Liver (tissue), 9 donors: ENCODE data around the gene SPINK2. TPM values are rescaled to one million over a fixed set of nuclear protein-coding genes. Genes with fewer than 3 reads are reported as not detected.

Experiments used
- DNase-seq: peaks from one replicate; pipeline ENCODE4 v3.0.0-alpha.2; 2017; ENCODE audit warnings: low spot score
- H3K27ac ChIP-seq, 2 donors: one replicate each; pipeline ENCODE4 v1.7.0; 2013; ENCODE audit warnings: inconsistent platforms in 2 of 2, low read length in 2 of 2, control low read depth in 1 of 2, low read depth in 1 of 2, mild to moderate bottlenecking in 1 of 2
- H3K27me3 ChIP-seq, 4 donors: one replicate each; pipeline versions ENCODE4 v1.6.1 to v1.7.0; 2013; ENCODE audit warnings: low read length in 3 of 4, inconsistent platforms in 1 of 4, mild to moderate bottlenecking in 1 of 4, moderate library complexity in 1 of 4; ENCODE audit not compliant: control insufficient read depth in 4 of 4, insufficient read depth in 4 of 4
- H3K36me3 ChIP-seq, 4 donors: one replicate each; pipeline versions ENCODE4 v1.6.1 to v1.7.0; 2013; ENCODE audit warnings: low read length in 3 of 4, mild to moderate bottlenecking in 3 of 4, low read depth in 1 of 4, moderate library complexity in 1 of 4; ENCODE audit not compliant: control insufficient read depth in 4 of 4, insufficient read depth in 3 of 4
- H3K4me1 ChIP-seq, 4 donors: one replicate each; pipeline versions ENCODE4 v1.6.1 to v1.7.0; 2013; ENCODE audit warnings: low read length in 3 of 4, mild to moderate bottlenecking in 3 of 4, moderate library complexity in 1 of 4; ENCODE audit not compliant: control insufficient read depth in 4 of 4, insufficient read depth in 4 of 4
- H3K4me3 ChIP-seq, 3 donors: one replicate each; pipeline versions ENCODE4 v1.6.1 to v1.7.0; 2013; ENCODE audit warnings: low read length in 3 of 3, control low read depth in 1 of 3, low read depth in 1 of 3, mild to moderate bottlenecking in 1 of 3
- H3K9ac ChIP-seq, 2 donors: one replicate each; pipeline ENCODE4 v1.7.0; 2013; ENCODE audit warnings: low read length in 2 of 2, mild to moderate bottlenecking in 2 of 2, moderate library complexity in 2 of 2, control low read depth in 1 of 2, low read depth in 1 of 2
- H3K9me3 ChIP-seq, 4 donors: one replicate each; pipeline versions ENCODE4 v1.6.1 to v1.7.0; 2013; ENCODE audit warnings: low read length in 3 of 4; ENCODE audit not compliant: control insufficient read depth in 4 of 4
- ATF3 ChIP-seq: IDR thresholded peaks from 2 replicates; pipeline ENCODE4 v1.6.1; 2016; ENCODE audit warnings: antibody characterized with exemption
- EGR1 ChIP-seq, 2 donors: IDR thresholded peaks; 2 replicates each; pipeline ENCODE4 v1.6.1; 2016 to 2018; ENCODE audit warnings: antibody characterized with exemption in 2 of 2, low read depth in 2 of 2
- FOXA1 ChIP-seq: IDR thresholded peaks from 2 replicates; pipeline ENCODE4 v1.6.1; 2016; ENCODE audit warnings: antibody characterized with exemption
- FOXA2 ChIP-seq: IDR thresholded peaks from 2 replicates; pipeline ENCODE4 v1.6.1; 2016; ENCODE audit warnings: antibody characterized with exemption
- GABPA ChIP-seq, 2 donors: IDR thresholded peaks in 1 of 2; conservative IDR thresholded peaks in 1 of 2; 2 replicates each; pipeline ENCODE4 v1.6.1; 2016; ENCODE audit warnings: antibody characterized with exemption in 2 of 2, mild to moderate bottlenecking in 1 of 2, moderate library complexity in 1 of 2
- HNF4A ChIP-seq, 2 donors: conservative IDR thresholded peaks; 2 replicates each; pipeline ENCODE4 v1.6.1; 2016; ENCODE audit warnings: antibody characterized with exemption in 2 of 2, mild to moderate bottlenecking in 2 of 2
- HNF4G ChIP-seq: IDR thresholded peaks from 2 replicates; pipeline ENCODE4 v1.6.1; 2016; ENCODE audit warnings: antibody characterized with exemption
- JUND ChIP-seq, 2 donors: IDR thresholded peaks; 2 replicates each; pipeline ENCODE4 v1.6.1; 2016; ENCODE audit warnings: antibody characterized with exemption in 2 of 2
- NR2F2 ChIP-seq: IDR thresholded peaks from 2 replicates; pipeline ENCODE4 v1.6.1; 2016; ENCODE audit warnings: antibody characterized with exemption
- RAD21 ChIP-seq, 2 donors: IDR thresholded peaks; 2 replicates each; pipeline ENCODE4 v1.6.1; 2016; ENCODE audit warnings: antibody characterized with exemption in 2 of 2, mild to moderate bottlenecking in 2 of 2
- REST ChIP-seq: IDR thresholded peaks from 2 replicates; pipeline ENCODE4 v1.6.1; 2016; ENCODE audit warnings: antibody characterized with exemption, mild to moderate bottlenecking
- RXRA ChIP-seq, 2 donors: IDR thresholded peaks; 2 replicates each; pipeline ENCODE4 v1.6.1; 2017 to 2018; ENCODE audit warnings: antibody characterized with exemption in 2 of 2, mild to moderate bottlenecking in 1 of 2
- SP1 ChIP-seq: IDR thresholded peaks from 2 replicates; pipeline ENCODE4 v1.6.1; 2018; ENCODE audit warnings: antibody characterized with exemption, mild to moderate bottlenecking
- ZBTB33 ChIP-seq: IDR thresholded peaks from 2 replicates; pipeline ENCODE4 v1.6.1; 2016; ENCODE audit warnings: antibody characterized with exemption
- WGBS: extraction: QIAGEN DNeasy Blood & Tissue Kit; methylation state at CpG from one replicate; pipeline ENCODE4 v1.1.7; 2013; 5-methylcytosine and 5-hydroxymethylcytosine counted together
- polyA plus RNA-seq, 2 donors: library from polyadenylated mRNA; stranded (reverse) in 1 of 2; unstranded in 1 of 2; fragments of 200-250 nt in 1 of 2; fragments of >200 nt in 1 of 2; fragmentation: Nextera tagmentation in 1 of 2; extraction: Ambion mirVana in 1 of 2; gene quantifications; one replicate each; pipeline versions ENCODE4 v1.2.1 to v1.2.3, GENCODE V29; 2013 to 2015
- total RNA-seq, 2 donors: library from RNA; depleted of rRNA; stranded (reverse); fragments of >200 nt; gene quantifications; one replicate each; pipeline ENCODE4 v1.2.3, GENCODE V29; 2014
- TF ChIP-seq, protein P1 (sequence below): IDR thresholded peaks from 2 replicates; pipeline ENCODE4 v1.6.1; 2016; ENCODE audit warnings: antibody characterized with exemption
- TF ChIP-seq, protein P2 (sequence below): fragments of 150-350 bp; IDR thresholded peaks from 2 replicates; pipeline ENCODE4 v1.5.1; 2017; ENCODE audit warnings: improper control_type of control experiment, low read depth, low read length; ENCODE audit not compliant: missing input control
- donor health status: healthy.
- donor health status: healthy.
- donor health status: healthy.
- donor health status: healthy.
- donor health status: healthy.

The SPINK2 gene
- total and polyA plus RNA-seq, 4 donors = 0.79 TPM; not detected in 3

DNA sequence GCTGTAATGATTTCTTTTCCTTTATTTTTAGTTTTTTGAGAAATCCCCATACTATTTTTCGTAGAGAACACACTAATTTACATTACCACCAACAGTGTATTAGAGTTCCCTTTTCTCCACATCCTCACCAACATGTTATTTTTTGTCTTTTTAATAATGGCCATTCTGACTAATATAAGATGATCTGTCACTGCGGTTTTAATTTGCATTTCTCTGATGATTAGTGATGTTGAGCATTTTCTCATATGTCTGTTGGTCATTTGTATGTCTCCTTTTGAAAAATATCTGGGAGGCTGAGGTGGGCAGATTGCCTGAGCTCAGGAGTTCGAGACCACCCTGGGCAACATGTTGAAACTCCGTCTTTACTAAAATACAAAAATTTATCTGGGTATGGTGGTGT lies 30.2 kb downstream of the SPINK2 start:
- H3K9ac ChIP-seq = no peak overlapping the region
- 81% methylated on average over 4 of the region's 4 CpGs for WGBS
- TF ChIP-seq ATF3 = no peak
- no peak for TF ChIP-seq HNF4G
- no peak for TF ChIP-seq EGR1 (IDR thresholded peaks at IDR 0.05; ENCODE audit: low read depth in 2 of 2)
- TF ChIP-seq, protein P1, sequence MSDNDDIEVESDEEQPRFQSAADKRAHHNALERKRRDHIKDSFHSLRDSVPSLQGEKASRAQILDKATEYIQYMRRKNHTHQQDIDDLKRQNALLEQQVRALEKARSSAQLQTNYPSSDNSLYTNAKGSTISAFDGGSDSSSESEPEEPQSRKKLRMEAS = no peak
- no peak for TF ChIP-seq ZBTB33
- no peak for TF ChIP-seq HNF4A (conservative IDR thresholded peaks at IDR 0.05)
- no peak for TF ChIP-seq GABPA (IDR thresholded peaks at IDR 0.05 in 1 of 2, conservative IDR thresholded peaks at IDR 0.05 in 1 of 2)
- no peak for TF ChIP-seq JUND (IDR thresholded peaks at IDR 0.05)
- TF ChIP-seq NR2F2 = no peak
- TF ChIP-seq FOXA1 = no peak
- no peak for TF ChIP-seq SP1
- TF ChIP-seq, protein P2, sequence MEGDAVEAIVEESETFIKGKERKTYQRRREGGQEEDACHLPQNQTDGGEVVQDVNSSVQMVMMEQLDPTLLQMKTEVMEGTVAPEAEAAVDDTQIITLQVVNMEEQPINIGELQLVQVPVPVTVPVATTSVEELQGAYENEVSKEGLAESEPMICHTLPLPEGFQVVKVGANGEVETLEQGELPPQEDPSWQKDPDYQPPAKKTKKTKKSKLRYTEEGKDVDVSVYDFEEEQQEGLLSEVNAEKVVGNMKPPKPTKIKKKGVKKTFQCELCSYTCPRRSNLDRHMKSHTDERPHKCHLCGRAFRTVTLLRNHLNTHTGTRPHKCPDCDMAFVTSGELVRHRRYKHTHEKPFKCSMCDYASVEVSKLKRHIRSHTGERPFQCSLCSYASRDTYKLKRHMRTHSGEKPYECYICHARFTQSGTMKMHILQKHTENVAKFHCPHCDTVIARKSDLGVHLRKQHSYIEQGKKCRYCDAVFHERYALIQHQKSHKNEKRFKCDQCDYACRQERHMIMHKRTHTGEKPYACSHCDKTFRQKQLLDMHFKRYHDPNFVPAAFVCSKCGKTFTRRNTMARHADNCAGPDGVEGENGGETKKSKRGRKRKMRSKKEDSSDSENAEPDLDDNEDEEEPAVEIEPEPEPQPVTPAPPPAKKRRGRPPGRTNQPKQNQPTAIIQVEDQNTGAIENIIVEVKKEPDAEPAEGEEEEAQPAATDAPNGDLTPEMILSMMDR = no peak
- no peak overlapping the region for H3K4me3 ChIP-seq
- no peaks in the 10 kb centered on the region for H3K4me1 ChIP-seq
- no peaks in the 10 kb centered on the region for H3K9me3 ChIP-seq
- no peak for DNase-seq
- H3K36me3 ChIP-seq = no peaks in the 10 kb centered on the region
- H3K27me3 ChIP-seq = no peaks in the 10 kb centered on the region
- no peak overlapping the region for H3K27ac ChIP-seq

DNA sequence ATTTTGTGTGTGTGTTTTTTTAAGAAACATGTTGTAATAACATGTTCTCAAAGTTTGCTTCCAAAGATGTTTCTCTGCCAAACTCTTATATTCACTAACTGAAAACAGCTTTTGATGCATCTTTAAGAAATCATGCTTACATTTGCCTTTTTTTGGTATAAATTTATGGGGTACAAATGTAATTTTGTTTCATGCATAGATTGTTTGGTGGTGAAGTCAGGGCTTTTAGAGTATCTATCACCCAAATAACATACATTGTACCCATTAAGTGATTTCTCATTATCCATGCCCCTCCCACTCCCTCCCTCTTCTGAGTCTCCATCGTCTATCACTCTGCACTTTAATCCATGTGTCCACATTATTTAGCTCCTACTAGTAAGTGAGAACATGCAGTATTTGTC lies 30.8 kb downstream of the SPINK2 start:
- no peak overlapping the region for H3K27ac ChIP-seq
- no peak for DNase-seq
- no peak overlapping the region for H3K9ac ChIP-seq
- TF ChIP-seq, protein P1 = no peak
- no peak for TF ChIP-seq FOXA1
- TF ChIP-seq, protein P2 = no peak
- no peak for TF ChIP-seq RAD21 (IDR thresholded peaks at IDR 0.05)
- no peak for TF ChIP-seq REST
- no peak for TF ChIP-seq HNF4G
- TF ChIP-seq EGR1 (IDR thresholded peaks at IDR 0.05; ENCODE audit: low read depth in 2 of 2) = no peak
- no peak for TF ChIP-seq FOXA2
- no peak for TF ChIP-seq NR2F2
- TF ChIP-seq ATF3 = no peak
- no peak for TF ChIP-seq JUND (IDR thresholded peaks at IDR 0.05)
- TF ChIP-seq GABPA (IDR thresholded peaks at IDR 0.05 in 1 of 2, conservative IDR thresholded peaks at IDR 0.05 in 1 of 2) = no peak
- TF ChIP-seq HNF4A (conservative IDR thresholded peaks at IDR 0.05) = no peak
- no peak for TF ChIP-seq RXRA (IDR thresholded peaks at IDR 0.05)
- no peaks in the 10 kb centered on the region for H3K9me3 ChIP-seq
- WGBS = 53% methylated on average over 1 of the region's 1 CpG
- no peaks in the 10 kb centered on the region for H3K36me3 ChIP-seq
- no peak overlapping the region for H3K4me3 ChIP-seq
- H3K27me3 ChIP-seq = no peaks in the 10 kb centered on the region
- H3K4me1 ChIP-seq = no peaks in the 10 kb centered on the region
